Motor neuron (in vitro differentiated cells): ENCODE measurements around the gene C4orf33. TPM values are rescaled to one million over a fixed set of nuclear protein-coding genes. Genes with fewer than 3 reads are reported as not detected.

Experiments used
- ATAC-seq, 8 experiments: fragments of 200-7000 bp; cut with Tn5 transposase; replicated peaks in 6 of 8; 2 replicates each; pipeline ENCODE4 v1.8.0; 2021; ENCODE audit warnings: mild to moderate bottlenecking in 8 of 8, moderate library complexity in 8 of 8
- H3K27ac ChIP-seq, 2 donors: fragments of 250-450 bp; sonication (Bioruptor Pico); 2 replicates each; pipeline ENCODE4 v1.9.0; 2021; ENCODE audit warnings: antibody characterized with exemption in 2 of 2, mild to moderate bottlenecking in 2 of 2, moderate library complexity in 1 of 2
- H3K4me1 ChIP-seq, 2 donors: fragments of 250-450 bp; sonication (Bioruptor Pico); replicated peaks in 1 of 2; 2 replicates each; pipeline ENCODE4 v1.6.1; 2021; ENCODE audit warnings: antibody characterized with exemption in 2 of 2, mild to moderate bottlenecking in 2 of 2, moderate library complexity in 1 of 2
- H3K4me3 ChIP-seq, 5 donors: fragments of 250-450 bp; sonication (Bioruptor Pico); 2 replicates each; pipeline ENCODE4 v1.9.0; 2021; ENCODE audit warnings: antibody characterized with exemption in 5 of 5, mild to moderate bottlenecking in 5 of 5, moderate library complexity in 4 of 5
- WGBS, 10 experiments: fragments of 450-650 bp; shearing (Covaris generic); methylation state at CpG; one replicate each; pipeline ENCODE4 v1.0.0; 2022; 5-methylcytosine and 5-hydroxymethylcytosine counted together
- in situ Hi-C, 9 experiments: fragments of 400-800 bp; cut with MboI; loops; one replicate each; pipeline ENCODE4 v1.15.0; 2021; ENCODE audit warnings: low sequenced_read_pairs in 9 of 9, low pct_unique_long_range_greater_than_20kb in 2 of 9; ENCODE audit not compliant: unreplicated experiment in 9 of 9
- total RNA-seq, 8 experiments: library from RNA; unstranded; fragments of 300-600 nt; gene quantifications; 2 replicates each; pipeline versions ENCODE4 v1.2.3 to v1.2.4, GENCODE V29; 2022

C4orf33 gene
- total RNA-seq, 8 experiments from 2014 or later, result 10.9 to 24.7 (median 16.2) TPM

GRCh38 chr4:129140521-129140920, 44.6 kb downstream of the C4orf33 start:
- ATAC-seq, result peak in 1 of 8 experiments; percentile 31
- in situ Hi-C loops, result no loop called here
- H3K4me3 ChIP-seq, result no peak overlapping the region
- peaks cover 0 to 4% of the 10 kb centered on the region in 2 donors for H3K4me1 ChIP-seq
- H3K27ac ChIP-seq, result no peak overlapping the region
- 0 to 100% (median 82%) methylated on average over 2 of the region's 2 CpGs; no CpG with 5 or more reads in 1 of the 10 experiments for WGBS, 10 experiments

DNA sequence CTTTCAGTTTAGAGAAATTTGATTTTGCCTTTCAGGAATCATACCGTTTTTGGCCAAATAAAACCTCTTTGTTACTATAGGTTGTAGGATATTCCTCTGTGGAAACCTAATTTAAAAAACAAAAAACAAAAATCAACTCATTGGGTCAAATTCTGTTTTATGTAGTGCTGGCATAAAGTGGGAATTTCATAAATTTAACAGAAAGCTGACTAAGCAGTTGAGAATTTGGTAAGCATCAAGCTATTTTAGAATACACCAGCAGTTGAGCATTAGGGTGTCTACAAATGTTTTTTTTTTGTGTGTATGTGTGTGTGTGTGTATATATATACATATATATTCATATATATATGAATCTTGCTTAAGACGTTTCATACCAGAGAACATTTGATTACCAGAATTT, 47.4 kb downstream of the C4orf33 start:
- no peak overlapping the region for H3K27ac ChIP-seq
- ATAC-seq, result no peak
- in situ Hi-C loops, result no loop called here
- peaks cover 0 to 4% of the 10 kb centered on the region in 2 donors for H3K4me1 ChIP-seq
- H3K4me3 ChIP-seq, result no peak overlapping the region
- 0 to 100% (median 76%) methylated on average over 1 to 2 of the region's 2 CpGs; no CpG with 5 or more reads in 2 of the 10 experiments for WGBS, 10 experiments

DNA sequence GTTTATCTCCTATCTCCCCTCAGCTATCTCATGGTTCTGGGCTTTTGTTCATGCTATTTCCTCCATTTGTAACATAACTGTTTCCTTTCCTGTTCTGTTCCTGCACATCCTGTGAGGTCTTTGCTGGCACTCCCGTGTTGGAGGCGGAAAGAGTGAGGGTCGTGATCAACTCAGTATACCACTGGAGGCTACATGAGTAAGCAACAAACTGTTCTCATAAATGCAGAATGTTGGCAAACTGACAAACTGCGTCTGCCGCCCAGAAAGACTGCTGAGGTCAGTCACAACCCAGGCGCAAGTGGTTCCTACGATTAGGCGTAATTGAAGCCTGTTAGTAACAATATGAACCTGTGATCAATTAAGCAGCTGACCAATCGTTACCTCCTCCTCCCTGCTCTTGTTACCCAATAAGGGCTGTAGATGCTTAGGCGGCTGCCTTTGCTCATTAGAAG, 48.8 kb downstream of the C4orf33 start:
- H3K4me1 ChIP-seq, result no peaks in the 10 kb centered on the region
- no peak overlapping the region for H3K27ac ChIP-seq
- WGBS, 10 experiments, result 22 to 100% (median 83%) methylated on average over 3 to 6 of the region's 10 CpGs; no CpG with 5 or more reads in 6 of the 10 experiments
- H3K4me3 ChIP-seq, result no peak overlapping the region
- no peak for ATAC-seq
- in situ Hi-C loops, result no loop called here

DNA sequence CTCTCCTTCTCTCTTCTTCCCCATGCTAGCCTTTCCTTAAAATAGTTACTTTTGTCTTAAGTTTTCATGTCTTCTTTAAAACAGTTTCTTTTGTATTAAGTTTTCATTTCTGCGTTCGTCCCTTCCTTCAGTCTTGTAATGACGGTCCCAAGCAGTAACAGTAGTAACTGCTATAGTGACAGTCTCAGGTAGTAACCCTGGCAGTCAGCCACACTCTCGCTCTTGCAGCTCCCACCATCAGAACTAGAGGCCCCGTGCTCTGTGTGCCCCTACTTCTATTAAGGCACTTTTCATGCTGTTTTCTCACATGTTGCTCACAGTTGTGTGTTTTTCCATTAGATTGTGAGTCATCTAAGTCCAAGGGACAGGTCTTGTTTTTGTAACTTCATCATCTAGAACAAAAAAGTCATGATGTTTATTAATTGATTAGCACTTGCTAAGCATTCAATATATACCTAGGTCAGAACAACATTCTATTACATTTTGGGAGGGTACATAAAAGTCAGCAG, 49.3 kb downstream of the C4orf33 start:
- WGBS, 10 experiments, result 75 to 100% (median 100%) methylated on average over 1 to 5 of the region's 5 CpGs; no CpG with 5 or more reads in 4 of the 10 experiments
- H3K27ac ChIP-seq, result no peak overlapping the region
- H3K4me1 ChIP-seq, result no peaks in the 10 kb centered on the region
- in situ Hi-C loops, result no loop called here
- ATAC-seq, result no peak
- H3K4me3 ChIP-seq, result no peak overlapping the region

DNA sequence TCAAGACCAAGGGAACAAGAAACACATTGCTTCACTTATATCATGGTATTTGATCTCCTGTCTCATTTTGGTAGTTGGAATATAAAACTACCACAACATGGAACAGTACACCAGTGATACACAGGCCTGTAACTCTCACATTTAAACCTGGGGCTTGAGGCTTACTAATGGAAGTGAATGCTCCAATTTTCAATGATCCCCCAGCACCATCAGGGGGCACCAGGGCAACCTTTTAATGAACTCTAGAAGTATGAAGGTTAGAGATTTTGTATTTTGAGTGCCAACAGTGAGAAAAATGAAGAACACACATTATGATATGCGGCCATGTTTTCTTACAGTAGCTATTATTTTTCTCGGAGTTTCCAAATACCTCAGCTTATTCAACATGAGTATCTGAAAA, 50.7 kb downstream of the C4orf33 start:
- 44 to 100% (median 100%) methylated on average over 2 of the region's 2 CpGs; no CpG with 5 or more reads in 6 of the 10 experiments for WGBS, 10 experiments
- no peak for ATAC-seq
- in situ Hi-C loops, result no loop called here

GRCh38 chr4:129148892-129149291, 52.9 kb downstream of the C4orf33 start:
- Histone ChIP-seq H3K27ac (no peak overlapping the region), H3K4me1 (no peaks in the 10 kb centered on the region), H3K4me3 (no peak overlapping the region)
- in situ Hi-C loops, result no loop called here
- ATAC-seq, result no peak
- WGBS, 10 experiments, result 37 to 100% (median 78%) methylated on average over 1 to 2 of the region's 2 CpGs

More for the DNA sequence above, 50.7 kb downstream of the C4orf33 start:
- no peaks in the 10 kb centered on the region for H3K4me1 ChIP-seq
- no peak overlapping the region for H3K4me3 ChIP-seq
- H3K27ac ChIP-seq, result no peak overlapping the region

DNA sequence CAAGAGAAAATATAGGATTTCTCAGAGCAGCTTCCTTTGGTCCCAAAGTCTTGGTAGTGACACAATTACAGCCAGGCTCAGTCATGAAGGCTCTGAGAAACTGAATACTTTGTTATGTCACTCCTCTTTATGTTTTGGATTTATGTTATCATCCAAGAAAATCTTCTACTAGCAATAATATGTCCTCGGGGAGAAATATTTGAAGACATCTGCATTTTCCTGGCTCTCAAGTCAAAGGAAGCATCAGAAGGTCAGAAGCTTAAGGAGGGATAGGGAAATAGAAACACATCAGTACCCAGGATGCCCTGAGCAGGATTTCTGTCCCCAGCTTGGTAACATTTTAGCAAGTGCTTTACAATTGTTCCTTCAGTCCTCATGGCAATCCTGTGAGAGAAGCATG, 54.0 kb downstream of the C4orf33 start:
- Histone ChIP-seq H3K27ac (no peak overlapping the region), H3K4me3 (no peak overlapping the region), H3K4me1 (peaks cover 2 to 4% of the 10 kb centered on the region in 2 donors)
- peak in 2 of 8 experiments; percentile 26 to 34 for ATAC-seq
- in situ Hi-C loops, result no loop called here
- WGBS, 10 experiments, result 0 to 55% (median 20%) methylated on average over 1 of the region's 1 CpG; no CpG with 5 or more reads in 3 of the 10 experiments

GRCh38 chr4:129152350-129152749, 56.4 kb downstream of the C4orf33 start:
- no peak overlapping the region for H3K27ac ChIP-seq
- no peak overlapping the region for H3K4me3 ChIP-seq
- peaks cover 2 to 4% of the 10 kb centered on the region in 2 donors for H3K4me1 ChIP-seq
- peak in 3 of 8 experiments; percentile 40 to 78 (median 65) for ATAC-seq
- in situ Hi-C loops, result no loop called here
- WGBS, 10 experiments, result 0 to 100% (median 41%) methylated on average over 1 to 2 of the region's 2 CpGs; no CpG with 5 or more reads in 2 of the 10 experiments

GRCh38 chr4:129153700-129154099, 57.7 kb downstream of the C4orf33 start:
- H3K4me3 ChIP-seq, result no peak overlapping the region
- WGBS, 10 experiments, result 0 to 100% (median 57%) methylated on average over 1 of the region's 1 CpG; no CpG with 5 or more reads in 4 of the 10 experiments
- peaks cover 2 to 4% of the 10 kb centered on the region in 2 donors for H3K4me1 ChIP-seq
- in situ Hi-C loops, result no loop called here
- H3K27ac ChIP-seq, result no peak overlapping the region
- no peak for ATAC-seq

GRCh38 chr4:129162450-129162849, 66.5 kb downstream of the C4orf33 start:
- Histone ChIP-seq H3K4me1 (no peaks in the 10 kb centered on the region), H3K27ac (no peak overlapping the region), H3K4me3 (no peak overlapping the region)
- ATAC-seq, result no peak
- in situ Hi-C loops, result no loop called here

DNA sequence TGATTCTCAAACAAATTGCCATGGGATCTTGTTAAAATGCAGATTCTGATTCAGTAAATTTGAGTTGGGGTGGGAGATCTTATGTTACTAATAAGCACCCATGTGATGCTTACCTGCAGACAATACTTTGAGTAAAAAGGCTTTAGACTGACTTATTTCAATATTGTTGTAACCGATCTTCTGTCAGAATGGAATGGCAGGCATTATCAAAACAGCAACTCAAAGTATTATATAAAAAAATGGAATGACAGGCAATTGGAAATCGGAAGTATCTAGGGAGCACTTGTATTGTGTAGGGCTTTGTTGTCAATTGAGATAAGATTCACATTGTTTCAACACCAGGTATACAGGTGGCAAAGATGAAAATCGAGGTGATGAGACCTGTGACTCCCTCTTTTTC, 67.5 kb downstream of the C4orf33 start:
- no peak for ATAC-seq
- no peak overlapping the region for H3K4me3 ChIP-seq
- 0 to 100% (median 74%) methylated on average over 2 to 3 of the region's 3 CpGs for WGBS, 10 experiments
- in situ Hi-C loops, result no loop called here
- H3K27ac ChIP-seq, result no peak overlapping the region
- H3K4me1 ChIP-seq, result no peaks in the 10 kb centered on the region

GRCh38 chr4:129164243-129164642, 68.3 kb downstream of the C4orf33 start:
- in situ Hi-C loops, result no loop called here
- no peak overlapping the region for H3K27ac ChIP-seq
- no peak for ATAC-seq
- peaks cover 0 to 5% of the 10 kb centered on the region in 2 donors for H3K4me1 ChIP-seq
- 4 to 100% (median 64%) methylated on average over 2 to 3 of the region's 3 CpGs; no CpG with 5 or more reads in 2 of the 10 experiments for WGBS, 10 experiments
- H3K4me3 ChIP-seq, result no peak overlapping the region
